ENCODE measurements around the gene PDE11A. TPM values are rescaled to one million over a fixed set of nuclear protein-coding genes. Genes with fewer than 3 reads are reported as not detected.
A peak's percentile ranks its signal among the peaks of the same experiment; 100 is the strongest.

Gene PDE11A
- total RNA-seq, 4 donors from 2014 or later = 0.85 to 2.3 (median 2.1) TPM; not detected in 1

DNA sequence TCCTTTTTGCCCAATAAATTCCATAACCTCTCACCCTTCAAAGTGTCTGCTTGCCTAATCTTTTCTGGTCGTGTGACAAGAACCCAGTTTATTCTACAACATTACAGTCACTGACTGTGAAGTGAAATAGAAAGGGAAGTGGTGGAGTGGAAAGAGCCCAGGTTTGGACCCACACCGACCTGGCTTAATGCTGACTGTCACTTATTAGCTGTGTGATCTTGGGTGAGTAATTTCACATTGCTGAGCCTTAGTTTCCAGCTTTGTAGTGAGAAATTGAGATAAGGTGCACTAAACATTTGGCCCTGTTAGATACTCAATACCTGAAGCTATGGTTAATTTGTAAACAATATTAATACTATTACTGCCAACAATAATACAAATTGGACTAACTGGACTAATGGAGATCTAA, 388.9 kb downstream of the PDE11A start:
- Histone ChIP-seq H3K9me3 (no peaks in the 10 kb centered on the region), H3K27me3 (no peaks in the 10 kb centered on the region), H3K4me3 (no peak overlapping the region), H3K36me3 (no peaks in the 10 kb centered on the region), H3K27ac (no peak overlapping the region), H3K4me1 (peaks cover 0 to 8% of the 10 kb centered on the region in 2 donors)
- intact Hi-C loops (cut with DNase I; ENCODE audit: low total_unique reads) = no loop called here
- no peak for DNase-seq
- TF ChIP-seq POLR2A (IDR thresholded peaks at IDR 0.05) = no peak
- TF ChIP-seq, protein P1, sequence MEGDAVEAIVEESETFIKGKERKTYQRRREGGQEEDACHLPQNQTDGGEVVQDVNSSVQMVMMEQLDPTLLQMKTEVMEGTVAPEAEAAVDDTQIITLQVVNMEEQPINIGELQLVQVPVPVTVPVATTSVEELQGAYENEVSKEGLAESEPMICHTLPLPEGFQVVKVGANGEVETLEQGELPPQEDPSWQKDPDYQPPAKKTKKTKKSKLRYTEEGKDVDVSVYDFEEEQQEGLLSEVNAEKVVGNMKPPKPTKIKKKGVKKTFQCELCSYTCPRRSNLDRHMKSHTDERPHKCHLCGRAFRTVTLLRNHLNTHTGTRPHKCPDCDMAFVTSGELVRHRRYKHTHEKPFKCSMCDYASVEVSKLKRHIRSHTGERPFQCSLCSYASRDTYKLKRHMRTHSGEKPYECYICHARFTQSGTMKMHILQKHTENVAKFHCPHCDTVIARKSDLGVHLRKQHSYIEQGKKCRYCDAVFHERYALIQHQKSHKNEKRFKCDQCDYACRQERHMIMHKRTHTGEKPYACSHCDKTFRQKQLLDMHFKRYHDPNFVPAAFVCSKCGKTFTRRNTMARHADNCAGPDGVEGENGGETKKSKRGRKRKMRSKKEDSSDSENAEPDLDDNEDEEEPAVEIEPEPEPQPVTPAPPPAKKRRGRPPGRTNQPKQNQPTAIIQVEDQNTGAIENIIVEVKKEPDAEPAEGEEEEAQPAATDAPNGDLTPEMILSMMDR (IDR thresholded peaks at IDR 0.05) = no peak

DNA sequence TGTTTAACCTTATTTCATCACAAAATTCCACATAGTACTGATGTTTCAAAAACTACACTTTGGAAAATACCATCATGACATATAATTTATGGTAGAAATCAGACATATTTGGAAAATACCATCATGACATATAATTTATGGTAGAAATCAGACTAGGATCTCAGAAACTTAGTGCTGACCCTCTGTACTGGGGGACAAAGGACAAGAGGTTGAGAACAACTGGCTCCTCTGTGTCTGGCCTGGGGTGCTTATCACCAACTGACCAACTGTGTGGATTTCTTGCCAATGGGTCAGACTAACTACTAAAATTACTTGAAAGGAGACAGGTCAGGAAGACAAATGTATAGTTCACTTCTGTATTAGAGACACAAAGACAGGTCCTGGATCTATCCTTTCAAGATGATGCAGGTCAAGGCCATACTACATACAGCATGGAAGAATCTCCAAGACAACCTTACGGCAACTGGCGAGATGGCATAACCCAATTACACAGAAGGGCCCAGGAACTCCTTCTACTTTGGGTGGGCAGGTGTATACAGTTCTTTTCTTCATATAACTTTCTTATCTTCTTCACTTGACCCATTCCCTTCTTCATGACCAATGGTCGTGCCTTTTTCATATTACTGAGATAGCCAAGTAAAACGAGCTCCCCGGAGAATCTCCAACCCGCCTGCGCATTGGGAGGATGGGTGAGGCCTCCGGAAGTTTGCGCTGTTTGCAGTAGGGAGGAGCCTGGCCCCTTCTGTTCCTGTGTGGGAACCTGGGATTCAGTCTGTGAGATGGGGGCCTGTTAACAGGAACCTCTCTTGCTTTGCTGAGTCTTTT, 389.5 kb downstream of the PDE11A start:
- H3K27me3 ChIP-seq = no peaks in the 10 kb centered on the region
- peaks cover 0 to 8% of the 10 kb centered on the region in 2 donors for H3K4me1 ChIP-seq
- no peak for TF ChIP-seq POLR2A (IDR thresholded peaks at IDR 0.05)
- TF ChIP-seq, protein P1 (IDR thresholded peaks at IDR 0.05) = no peak
- no peak overlapping the region for H3K27ac ChIP-seq
- no peak for DNase-seq
- no peak overlapping the region for H3K4me3 ChIP-seq
- H3K9me3 ChIP-seq = no peaks in the 10 kb centered on the region
- intact Hi-C loops (cut with DNase I; ENCODE audit: low total_unique reads) = no loop called here
- H3K36me3 ChIP-seq = no peaks in the 10 kb centered on the region

DNA sequence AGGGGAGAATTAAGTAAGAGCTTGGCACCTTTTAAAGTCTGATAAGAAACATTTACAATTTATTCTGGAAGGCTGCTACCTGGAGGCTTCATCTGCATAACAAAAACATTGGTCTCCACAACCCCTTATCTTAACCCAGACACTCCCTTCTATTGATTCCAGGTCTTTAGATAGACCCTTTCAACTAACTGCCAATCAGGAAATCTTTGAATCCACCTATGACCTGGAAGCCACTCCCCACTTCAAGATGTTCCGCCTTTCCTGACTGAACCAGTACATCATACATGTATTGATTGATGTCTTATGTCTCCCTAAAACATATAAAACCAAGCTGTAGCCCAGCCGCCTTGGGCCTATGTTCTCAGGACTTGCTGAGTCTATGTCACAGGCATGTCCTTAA, 390.6 kb downstream of the PDE11A start:
- Histone ChIP-seq H3K27ac (peak overlapping the region in 1 of 2 donors; percentile 47), H3K4me3 (no peak overlapping the region), H3K4me1 (peaks cover 0 to 8% of the 10 kb centered on the region in 2 donors), H3K27me3 (no peaks in the 10 kb centered on the region), H3K9me3 (no peaks in the 10 kb centered on the region), H3K36me3 (no peaks in the 10 kb centered on the region)
- intact Hi-C loops (cut with DNase I; ENCODE audit: low total_unique reads) = no loop called here
- TF ChIP-seq, protein P1 (IDR thresholded peaks at IDR 0.05) = no peak
- no peak for TF ChIP-seq POLR2A (IDR thresholded peaks at IDR 0.05)
- no peak for DNase-seq

DNA sequence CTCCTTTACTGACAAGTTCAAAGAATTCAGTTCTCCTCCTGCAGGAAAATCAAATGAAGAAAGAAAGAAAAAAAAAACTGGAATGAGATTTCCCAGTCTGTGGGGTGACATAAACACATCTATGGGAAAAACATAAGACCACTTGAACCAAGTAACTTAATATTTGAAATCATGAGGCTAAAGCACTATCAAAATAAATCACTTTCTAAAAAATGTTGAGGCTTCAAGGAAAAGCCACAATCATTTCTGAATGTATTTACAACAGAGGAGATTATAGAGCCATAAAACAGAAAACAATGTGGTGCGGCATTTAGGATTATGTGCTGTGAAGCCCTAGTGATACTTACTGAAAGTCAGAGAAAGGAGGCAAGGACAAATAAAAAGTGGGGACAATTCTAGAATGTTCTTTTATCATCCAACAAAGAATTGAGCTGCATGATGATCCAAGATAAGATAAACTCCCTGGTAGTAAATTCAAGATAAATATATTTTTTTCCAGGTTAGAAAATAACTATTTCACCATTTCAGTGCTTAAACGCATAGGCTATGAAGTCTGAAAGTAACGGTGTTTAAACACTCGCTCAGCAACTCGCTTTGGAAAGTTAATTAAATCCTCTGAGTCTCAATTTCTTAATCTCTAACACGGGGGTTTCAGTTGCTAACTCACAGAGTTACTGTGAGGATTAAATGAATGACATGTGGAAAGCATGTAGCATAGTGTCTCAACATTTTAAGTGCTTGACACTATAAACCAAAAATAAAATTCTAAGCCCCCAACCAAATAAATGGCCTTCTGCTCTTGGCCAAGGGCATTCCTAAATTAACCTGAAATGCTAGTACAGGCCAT, 391.5 kb downstream of the PDE11A start:
- TF ChIP-seq POLR2A (IDR thresholded peaks at IDR 0.05) = no peak
- TF ChIP-seq, protein P1 (IDR thresholded peaks at IDR 0.05) = no peak
- Histone ChIP-seq H3K4me1 (peaks cover 0 to 8% of the 10 kb centered on the region in 2 donors), H3K27me3 (no peaks in the 10 kb centered on the region), H3K9me3 (no peaks in the 10 kb centered on the region), H3K36me3 (no peaks in the 10 kb centered on the region), H3K4me3 (no peak overlapping the region), H3K27ac (peak overlapping the region in 1 of 2 donors; percentile 47)
- DNase-seq = no peak
- intact Hi-C loops (cut with DNase I; ENCODE audit: low total_unique reads) = no loop called here

Measured in uterus (tissue), 4 donors.